Heart right ventricle (tissue), 16 donors: ENCODE measurements around the gene HCN4. TPM values are rescaled to one million over a fixed set of nuclear protein-coding genes. Genes with fewer than 3 reads are reported as not detected.

Experiments
- ATAC-seq, 8 donors: fragments of 200-7000 bp; cut with Tn5 transposase; one replicate each; pipeline ENCODE4 v1.9.1; 2020; ENCODE audit warnings: mild to moderate bottlenecking in 8 of 8, moderate library complexity in 8 of 8, moderate number of reproducible peaks in 1 of 8
- DNase-seq, 2 donors: peaks; one replicate each; pipeline ENCODE4 v3.0.0-alpha.2; 2020
- H3K27ac ChIP-seq, 10 donors: fragments of 200-600 bp; sonication (generic) in 2 of 10; one replicate each; pipeline versions ENCODE4 v1.5.0 to v1.8.0; 2020 to 2022; ENCODE audit warnings: mild to moderate bottlenecking in 3 of 10
- H3K27me3 ChIP-seq, 7 donors: fragments of 200-600 bp; one replicate each; pipeline ENCODE4 v1.8.0; 2021 to 2022; ENCODE audit warnings: mild to moderate bottlenecking in 2 of 7
- H3K36me3 ChIP-seq, 9 donors: fragments of 200-600 bp; sonication (generic) in 1 of 9; one replicate each; pipeline versions ENCODE4 v1.5.0 to v1.8.0; 2020 to 2022; ENCODE audit warnings: mild to moderate bottlenecking in 2 of 9
- H3K4me1 ChIP-seq, 9 donors: fragments of 200-600 bp; sonication (generic) in 1 of 9; one replicate each; pipeline versions ENCODE4 v1.5.0 to v1.8.0; 2020 to 2022; ENCODE audit warnings: mild to moderate bottlenecking in 4 of 9
- H3K4me3 ChIP-seq, 10 donors: fragments of 200-600 bp; sonication (generic) in 2 of 10; one replicate each; pipeline versions ENCODE4 v1.5.0 to v1.8.0; 2020 to 2022; ENCODE audit warnings: mild to moderate bottlenecking in 7 of 10, moderate library complexity in 2 of 10
- H3K9me3 ChIP-seq, 11 donors: fragments of 200-600 bp in 10 of 11; sonication (generic) in 2 of 11; one replicate each; pipeline versions ENCODE4 v1.5.0 to v1.8.0; 2013 to 2022; ENCODE audit warnings: mild to moderate bottlenecking in 2 of 11, control low read depth in 1 of 11, moderate library complexity in 1 of 11
- WGBS, 2 donors: extraction: QIAGEN DNeasy Blood & Tissue Kit; methylation state at CpG; one replicate each; pipeline ENCODE4 v1.1.7; 2013; ENCODE audit warnings: inconsistent platforms in 1 of 2; 5-methylcytosine and 5-hydroxymethylcytosine counted together
- intact Hi-C, 10 donors: fragments of 100-400 bp; cut with DNase I; formaldehyde crosslinking; loops; one replicate each; pipeline versions ENCODE4 v1.11.1 to v1.14.2; 2022
- polyA plus RNA-seq, 2 donors: library from polyadenylated mRNA; stranded (reverse); fragments of 200-250 nt; gene quantifications; one replicate each; pipeline ENCODE4 v1.2.3, GENCODE V29; 2013
- total RNA-seq, 10 donors: library from RNA; stranded (reverse); fragmentation: NEBNext Ultra II Directional in 3 of 10; extraction: Animal tissue kit (Norgen Biotek cat#: 25700) in 3 of 10; gene quantifications; one replicate each; pipeline versions ENCODE4 v1.2.1 to v1.2.4, GENCODE V29; 2021 to 2023
- TF ChIP-seq, protein P1 (sequence below), 9 donors: fragments of 200-600 bp; sonication (generic) in 2 of 9; IDR thresholded peaks; one replicate each; pipeline versions ENCODE4 v1.5.0 to v1.8.0; 2021 to 2022; ENCODE audit warnings: antibody characterized with exemption in 9 of 9, mild to moderate bottlenecking in 5 of 9, moderate library complexity in 1 of 9
- donor health status: Arrhythmogenic right ventricular cardiomyopathy.
- donor health status: ischemic (EF 13 %, LVEDD 7.1; RV severe dilation, severe dysfunction).
- donor health status: healthy with polysubstance abuse.
- donor health status: DM: no; HTN: yes; CAD: no.
- donor health status: DM: no; HTN: no; CAD: no.
- donor health status: ischemic (EF 25% LVEDD 6.9; RV normal size, moderate dysfunction).
- donor health status: ischemic (EF 25% LVEDD 5.7; RV mildly dilated, moderate dysfunction).
- donor health status: healthy.
- donor health status: DM: yes; HTN: yes; CAD: no.
- donor health status: Ischemic cardiomyopathy.
- donor health status: ischemic (EF 35%, LVEDD 5.7; RV mildly dilated, moderate dysfunction).
- donor health status: nonischemic (EF 11% LVEDD 7.7; RV severe dilation, severe dysfunction).
- donor health status: DM: yes; HTN: yes; CAD: no.
- donor health status: PGD.
- donor health status: ischemic (EF 29% LVEDD 5.4; RV normal size, mild dysfunction).
- donor health status: nonischemic (EF 23%, LVEDD 6.1; RV moderate dilation, normal function).

The HCN4 gene
- total and polyA plus RNA-seq, 12 donors, result 2.2 to 24.9 (median 6.8) TPM

DNA sequence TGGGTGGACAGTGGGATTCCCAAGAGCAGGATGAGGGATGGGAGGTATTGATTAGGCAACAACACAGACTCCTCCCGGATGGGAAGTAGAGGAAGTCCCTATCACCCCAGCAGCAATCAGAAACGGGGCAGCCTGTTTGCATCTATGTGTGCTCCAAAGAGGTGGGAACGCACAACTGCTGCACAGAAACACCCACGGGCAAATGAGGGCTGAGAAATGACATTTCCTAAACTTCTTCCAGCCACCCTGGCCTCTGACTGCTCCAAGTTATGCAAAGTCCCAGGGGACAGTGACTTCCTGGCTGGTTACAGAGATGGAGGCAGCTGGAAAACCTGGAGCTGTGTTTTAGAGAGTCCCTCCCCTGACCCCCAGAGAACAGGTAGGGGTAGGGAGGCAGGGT lies 42.6 kb downstream of the HCN4 start:
- H3K4me3 ChIP-seq, result no peak overlapping the region
- no peaks in the 10 kb centered on the region for H3K9me3 ChIP-seq
- H3K27me3 ChIP-seq, result peaks cover 0 to 11% (median 4%) of the 10 kb centered on the region in 7 donors
- intact Hi-C loops, result no loop called here
- TF ChIP-seq, protein P1, sequence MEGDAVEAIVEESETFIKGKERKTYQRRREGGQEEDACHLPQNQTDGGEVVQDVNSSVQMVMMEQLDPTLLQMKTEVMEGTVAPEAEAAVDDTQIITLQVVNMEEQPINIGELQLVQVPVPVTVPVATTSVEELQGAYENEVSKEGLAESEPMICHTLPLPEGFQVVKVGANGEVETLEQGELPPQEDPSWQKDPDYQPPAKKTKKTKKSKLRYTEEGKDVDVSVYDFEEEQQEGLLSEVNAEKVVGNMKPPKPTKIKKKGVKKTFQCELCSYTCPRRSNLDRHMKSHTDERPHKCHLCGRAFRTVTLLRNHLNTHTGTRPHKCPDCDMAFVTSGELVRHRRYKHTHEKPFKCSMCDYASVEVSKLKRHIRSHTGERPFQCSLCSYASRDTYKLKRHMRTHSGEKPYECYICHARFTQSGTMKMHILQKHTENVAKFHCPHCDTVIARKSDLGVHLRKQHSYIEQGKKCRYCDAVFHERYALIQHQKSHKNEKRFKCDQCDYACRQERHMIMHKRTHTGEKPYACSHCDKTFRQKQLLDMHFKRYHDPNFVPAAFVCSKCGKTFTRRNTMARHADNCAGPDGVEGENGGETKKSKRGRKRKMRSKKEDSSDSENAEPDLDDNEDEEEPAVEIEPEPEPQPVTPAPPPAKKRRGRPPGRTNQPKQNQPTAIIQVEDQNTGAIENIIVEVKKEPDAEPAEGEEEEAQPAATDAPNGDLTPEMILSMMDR (IDR thresholded peaks at IDR 0.05), result no peak
- WGBS, 2 donors, result 30 to 38% methylated on average over 4 of the region's 4 CpGs
- H3K4me1 ChIP-seq, result peaks cover 0 to 18% (median 8%) of the 10 kb centered on the region in 9 donors
- DNase-seq (no peak), ATAC-seq (no peak)
- H3K36me3 ChIP-seq, result peaks cover 0 to 14% (median 0%) of the 10 kb centered on the region in 9 donors
- no peak overlapping the region for H3K27ac ChIP-seq

DNA sequence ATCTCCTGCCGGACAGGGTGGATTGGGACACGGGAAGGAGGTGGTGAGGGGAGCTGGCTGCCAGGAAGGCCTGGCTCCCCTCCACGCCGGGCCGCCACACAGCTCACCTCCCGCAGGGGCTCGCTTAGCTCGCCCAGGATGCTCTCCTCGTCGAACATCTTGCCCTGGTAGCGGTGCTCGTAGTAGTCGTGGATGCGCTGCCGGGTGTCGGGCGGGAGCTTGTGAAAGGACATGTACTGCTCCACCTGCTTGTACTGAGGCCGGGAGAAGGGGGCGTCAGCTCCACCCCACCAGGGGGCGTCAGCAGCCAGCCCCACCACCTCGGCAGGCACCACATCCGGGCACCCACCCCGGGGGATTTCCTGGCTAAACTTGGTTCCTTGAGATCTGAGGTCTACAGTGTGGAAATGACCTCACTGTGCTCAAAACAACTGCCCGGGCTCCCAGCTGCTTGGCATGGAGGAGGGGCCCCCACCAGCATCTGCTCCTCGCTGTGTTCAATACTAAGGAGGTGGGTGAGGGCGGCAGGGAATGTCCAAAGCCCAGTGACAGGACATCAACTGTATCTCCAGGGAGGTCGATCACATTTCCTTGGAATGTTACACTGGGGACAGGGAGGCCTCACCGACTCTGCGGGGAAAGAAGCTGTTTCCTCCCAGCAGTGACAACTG lies 43.4 kb downstream of the HCN4 start:
- Histone ChIP-seq H3K9me3 (no peaks in the 10 kb centered on the region), H3K4me3 (no peak overlapping the region), H3K4me1 (peaks cover 0 to 9% (median 3%) of the 10 kb centered on the region in 9 donors), H3K27me3 (peaks cover 0 to 16% (median 10%) of the 10 kb centered on the region in 7 donors), H3K27ac (no peak overlapping the region), H3K36me3 (peaks cover 0 to 14% (median 0%) of the 10 kb centered on the region in 9 donors)
- intact Hi-C loops, result no loop called here
- peak in 1 of 8 donors; percentile 15 for ATAC-seq
- DNase-seq, result no peak
- TF ChIP-seq, protein P1 (IDR thresholded peaks at IDR 0.05), result peak in 7 of 9 donors; percentile 19 to 45 (median 34)
- 65 to 68% methylated on average over 29 of the region's 29 CpGs for WGBS, 2 donors

DNA sequence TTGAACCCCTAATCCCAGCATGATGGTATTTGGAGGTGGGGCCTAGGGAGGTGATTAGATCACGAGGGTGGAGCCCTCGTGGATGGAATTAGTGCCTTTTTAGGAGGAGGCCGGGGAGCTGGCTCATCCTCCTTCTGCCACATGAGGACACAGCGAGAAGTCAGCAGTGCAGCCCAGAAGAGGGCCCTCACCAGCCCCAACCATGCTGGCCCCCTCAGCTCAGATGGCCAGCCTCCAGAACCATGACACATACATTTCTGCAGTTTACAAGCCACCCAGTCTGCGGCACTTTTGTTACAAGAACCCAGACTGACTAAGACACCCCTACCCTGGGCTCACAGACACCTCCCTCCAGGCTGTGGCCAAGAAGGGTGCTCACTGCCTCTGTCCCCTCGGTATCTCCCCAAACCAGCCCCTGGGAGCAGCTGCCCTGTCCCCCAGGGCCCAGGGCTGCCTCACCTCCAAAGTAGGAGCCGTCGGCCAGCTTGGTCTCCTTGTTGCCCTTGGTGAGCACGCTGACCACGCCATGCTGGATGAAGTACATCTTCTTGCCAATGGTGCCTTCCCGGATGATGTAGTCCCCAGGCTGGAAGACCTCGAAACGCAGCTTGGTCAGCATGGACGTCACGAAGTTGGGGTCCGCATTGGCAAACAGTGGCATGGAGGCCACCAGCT lies 44.1 kb downstream of the HCN4 start:
- ATAC-seq (no peak), DNase-seq (no peak)
- H3K4me3 ChIP-seq, result no peak overlapping the region
- peaks cover 0 to 6% (median 3%) of the 10 kb centered on the region in 9 donors for H3K4me1 ChIP-seq
- H3K27ac ChIP-seq, result no peak overlapping the region
- peaks cover 0 to 14% (median 0%) of the 10 kb centered on the region in 9 donors for H3K36me3 ChIP-seq
- TF ChIP-seq, protein P1 (IDR thresholded peaks at IDR 0.05), result no peak
- 96% methylated on average over 16 of the region's 16 CpGs for WGBS, 2 donors
- H3K9me3 ChIP-seq, result no peaks in the 10 kb centered on the region
- intact Hi-C loops, result no loop called here
- peaks cover 0 to 23% (median 12%) of the 10 kb centered on the region in 7 donors for H3K27me3 ChIP-seq

DNA sequence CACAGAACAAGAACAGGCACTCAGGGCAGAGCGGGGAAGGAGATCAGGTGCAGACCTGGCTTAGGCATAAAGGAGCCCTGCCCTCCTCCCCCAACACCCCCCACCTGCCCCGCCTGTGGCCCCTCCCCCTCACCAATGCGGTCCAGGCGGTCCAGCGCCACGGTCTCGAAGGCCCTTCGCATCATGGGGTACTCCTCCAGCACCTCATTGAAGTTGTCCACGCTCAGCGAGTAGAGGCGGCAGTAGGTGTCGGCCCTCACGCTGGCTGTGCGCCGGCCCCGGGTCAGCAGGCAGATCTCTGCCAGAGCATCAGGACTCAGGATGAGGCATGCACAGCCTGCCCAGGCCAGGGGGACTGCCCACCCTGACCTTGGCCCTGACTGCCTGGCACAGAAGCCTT lies 44.8 kb downstream of the HCN4 start:
- no peaks in the 10 kb centered on the region for H3K9me3 ChIP-seq
- H3K4me1 ChIP-seq, result peaks cover 0 to 6% (median 3%) of the 10 kb centered on the region in 9 donors
- H3K36me3 ChIP-seq, result peaks cover 0 to 10% (median 0%) of the 10 kb centered on the region in 9 donors
- intact Hi-C loops, result no loop called here
- DNase-seq, result no peak
- TF ChIP-seq, protein P1 (IDR thresholded peaks at IDR 0.05), result no peak
- H3K27me3 ChIP-seq, result peaks cover 0 to 30% (median 19%) of the 10 kb centered on the region in 7 donors
- H3K4me3 ChIP-seq, result no peak overlapping the region
- no peak for ATAC-seq
- 93 to 97% methylated on average over 16 of the region's 16 CpGs for WGBS, 2 donors
- H3K27ac ChIP-seq, result no peak overlapping the region
